GM19239 (cell line): Measurements from ENCODE around the gene TAF7L.

Experiments
- DNase-seq: peaks from one replicate; pipeline ENCODE4 v3.0.0; 2011; ENCODE audit warnings: low spot score; ENCODE audit not compliant: insufficient read length
- FAIRE-seq: peaks from 2 replicates; lab custom pipeline; 2011; peaks lifted over from hg19 to GRCh38; lab: Jason Lieb, UNC

TAF7L gene

DNA sequence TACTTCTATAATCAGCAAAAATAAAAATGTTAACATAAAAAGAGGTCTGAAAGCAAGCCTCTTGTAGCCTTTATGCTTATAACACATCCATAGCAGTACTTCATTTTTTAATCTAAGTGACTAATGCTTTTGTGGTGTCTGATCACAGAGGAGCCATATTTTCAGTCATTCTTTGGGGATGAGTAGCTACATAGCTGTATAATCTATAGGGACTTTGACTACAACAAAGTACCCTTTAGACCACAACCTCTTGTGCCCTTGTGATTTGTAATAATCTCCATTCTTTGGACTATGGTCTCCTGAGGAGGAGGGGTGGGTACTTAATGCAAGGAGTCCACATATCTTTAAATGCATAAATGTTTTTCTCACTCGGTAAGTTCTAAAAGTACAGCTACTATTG, 62.0 kb downstream of the TAF7L start:
- DNase-seq = no peak
- no peak for FAIRE-seq

DNA sequence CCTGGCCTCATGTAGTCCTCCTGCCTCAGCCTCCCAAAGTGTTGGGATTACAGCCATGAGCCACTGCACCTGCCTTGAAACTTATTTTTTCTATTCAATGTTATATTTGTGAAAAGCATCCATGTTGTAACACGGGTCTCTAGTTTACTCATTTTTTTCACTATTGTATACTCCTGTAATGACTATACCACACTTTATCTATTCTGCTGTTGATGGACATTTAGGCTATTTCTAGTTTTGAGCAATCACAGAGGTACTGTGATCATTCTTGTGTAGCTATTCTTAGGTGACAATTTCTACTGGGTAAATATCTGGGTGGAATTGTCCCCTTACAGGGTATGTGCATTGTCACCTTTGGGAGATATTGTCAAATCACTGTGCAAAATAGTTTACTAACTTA, 67.9 kb downstream of the TAF7L start:
- FAIRE-seq (no peak), DNase-seq (no peak)

DNA sequence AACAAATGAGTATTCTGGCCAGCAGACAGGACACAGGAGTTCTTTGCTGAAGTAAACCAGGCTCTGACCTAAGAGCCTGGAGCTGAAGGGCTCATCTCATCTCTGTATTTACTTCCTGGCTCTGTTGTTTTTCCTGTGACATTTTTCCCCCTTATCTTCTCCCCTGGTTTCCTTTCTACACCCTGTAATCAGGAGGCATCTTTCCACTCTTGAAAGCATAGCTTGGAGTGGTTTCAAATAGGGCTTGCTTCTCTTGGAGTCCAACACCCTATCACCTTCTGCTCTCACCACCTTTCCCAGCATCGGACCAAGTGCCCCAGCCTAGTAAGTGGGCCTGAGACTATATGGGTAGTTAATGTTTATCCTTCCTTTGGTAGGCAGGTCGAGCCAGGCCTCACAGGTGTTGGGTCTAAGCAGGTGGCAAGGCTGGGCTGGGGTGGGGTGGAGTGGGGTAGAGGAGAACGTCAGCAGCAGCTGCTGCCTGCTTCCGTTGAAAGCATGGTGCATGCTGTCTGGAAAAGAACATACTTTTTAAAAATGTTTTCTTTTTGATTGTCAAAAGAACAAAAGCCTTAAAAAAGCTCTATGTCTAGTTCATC, 70.4 kb downstream of the TAF7L start:
- DNase-seq (no peak), FAIRE-seq (no peak)

DNA sequence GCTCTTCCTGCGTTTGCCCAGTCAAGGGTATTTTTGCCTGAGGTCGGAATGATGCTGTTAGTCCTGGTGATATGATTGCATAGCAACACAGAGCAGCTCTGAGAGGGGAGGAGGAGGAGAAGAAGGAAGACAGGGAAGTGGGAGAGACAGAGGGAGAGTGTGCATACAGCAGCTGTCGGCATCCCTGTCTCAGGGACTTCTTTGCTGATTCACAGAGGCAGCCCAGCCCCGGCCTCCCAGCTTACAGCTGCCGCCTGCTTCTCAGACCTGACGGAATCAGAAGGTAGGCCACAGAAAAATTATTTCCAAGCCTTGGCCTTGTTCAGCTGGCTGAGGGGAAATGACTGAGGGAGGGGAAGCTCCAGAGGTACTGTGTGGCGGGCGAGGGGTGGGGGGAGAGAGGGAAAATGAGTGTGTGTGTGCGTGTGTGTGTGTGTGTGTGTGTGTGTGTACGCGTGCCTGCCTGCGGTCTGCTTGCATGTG, 71.2 kb downstream of the TAF7L start:
- FAIRE-seq (no peak), DNase-seq (no peak)

DNA sequence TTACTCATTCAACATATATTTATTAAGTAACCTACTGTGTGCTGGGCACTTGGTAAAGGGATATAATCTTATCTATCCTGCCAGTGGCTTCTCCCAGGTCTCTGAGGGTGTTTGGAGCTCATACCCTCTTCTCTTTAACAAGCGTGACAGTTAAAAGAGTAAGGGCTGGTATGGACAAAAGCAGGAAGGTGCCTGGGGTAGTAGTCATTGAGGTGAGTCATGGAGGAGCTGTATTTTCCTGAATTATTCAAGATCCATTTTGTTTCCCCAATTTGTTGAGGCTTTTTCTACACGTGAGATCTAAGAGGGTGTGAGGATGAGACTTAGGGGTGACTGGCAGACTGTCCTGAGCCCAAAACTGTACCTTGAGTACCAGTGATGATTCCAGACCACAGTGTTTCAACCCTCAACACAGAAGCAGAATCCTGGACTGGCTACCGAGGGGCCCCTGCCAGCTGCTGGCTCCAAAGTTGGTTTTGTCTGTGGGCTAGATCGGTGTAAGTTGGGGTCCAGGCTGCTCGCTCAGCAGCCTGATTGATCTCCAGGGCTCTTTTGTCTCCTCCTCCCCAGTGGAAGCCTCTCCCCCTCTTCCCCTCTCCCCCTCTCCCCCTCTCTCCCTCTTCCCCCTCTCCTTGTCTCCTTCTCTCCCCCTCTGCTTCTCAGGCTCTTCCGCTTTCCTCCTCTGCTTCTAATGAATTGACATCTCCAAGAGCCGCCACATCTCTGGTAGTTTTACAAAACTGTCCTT, 71.8 kb downstream of the TAF7L start, which contains the start of gene DRP2:
TSS of gene DRP2 (plus strand) at position 671 of the 748 bp plus-strand sequence. CDS start 11,862 bp downstream, outside the sequence.
- FAIRE-seq = no peak
- no peak for DNase-seq
